Neuron (in vitro differentiated cells): ENCODE measurements around the gene COTL1.

Experiments
- H2AFZ ChIP-seq: one replicate; pipeline ENCODE4 v1.6.1; 2013; ENCODE audit warnings: low read depth, mild to moderate bottlenecking, inconsistent platforms, low read length, moderate library complexity
- H3K27me3 ChIP-seq: one replicate; pipeline ENCODE4 v1.6.1; 2013; ENCODE audit warnings: low read length; ENCODE audit not compliant: insufficient read depth
- H3K36me3 ChIP-seq: one replicate; pipeline ENCODE4 v1.6.1; 2013; ENCODE audit warnings: low read length; ENCODE audit not compliant: insufficient read depth
- H3K4me1 ChIP-seq: one replicate; pipeline ENCODE4 v1.6.1; 2013; ENCODE audit warnings: low read length; ENCODE audit not compliant: insufficient read depth
- H3K4me3 ChIP-seq: 2 replicates; pipeline ENCODE4 v1.5.1; 2013; ENCODE audit warnings: mild to moderate bottlenecking, low read length, moderate library complexity
- H3K9me3 ChIP-seq: one replicate; pipeline ENCODE4 v1.6.1; 2013; ENCODE audit warnings: low read length

Gene COTL1

GRCh38 chr16:84594725-84595038 lies 23.2 kb downstream of the COTL1 start:
- no peaks in the 10 kb centered on the region for H3K9me3 ChIP-seq
- H2AFZ ChIP-seq, result no peak overlapping the region
- H3K4me3 ChIP-seq, result no peak overlapping the region
- peaks cover 8% of the 10 kb centered on the region for H3K36me3 ChIP-seq
- peaks cover 43% of the 10 kb centered on the region for H3K4me1 ChIP-seq
- H3K27me3 ChIP-seq, result no peaks in the 10 kb centered on the region

GRCh38 chr16:84593825-84594724 lies 23.8 kb downstream of the COTL1 start:
- Histone ChIP-seq H2AFZ (no peak overlapping the region), H3K4me3 (no peak overlapping the region), H3K4me1 (peaks cover 37% of the 10 kb centered on the region), H3K9me3 (no peaks in the 10 kb centered on the region), H3K36me3 (peaks cover 14% of the 10 kb centered on the region), H3K27me3 (no peaks in the 10 kb centered on the region)

GRCh38 chr16:84592718-84593117 lies 25.2 kb downstream of the COTL1 start:
- Histone ChIP-seq H3K9me3 (no peaks in the 10 kb centered on the region), H3K4me1 (peaks cover 25% of the 10 kb centered on the region), H3K36me3 (peaks cover 22% of the 10 kb centered on the region), H3K27me3 (no peaks in the 10 kb centered on the region), H2AFZ (no peak overlapping the region), H3K4me3 (no peak overlapping the region)

- H3K27me3 ChIP-seq, result no peaks in the 10 kb centered on the region
- H2AFZ ChIP-seq, result no peak overlapping the region
- no peak overlapping the region for H3K4me3 ChIP-seq
- no peaks in the 10 kb centered on the region for H3K9me3 ChIP-seq
- H3K4me1 ChIP-seq, result peaks cover 26% of the 10 kb centered on the region
- H3K36me3 ChIP-seq, result peaks cover 22% of the 10 kb centered on the region
These were observed 27.7 kb downstream of the COTL1 start for GRCh38 chr16:84589975-84590719.

- Histone ChIP-seq H3K9me3 (no peaks in the 10 kb centered on the region), H2AFZ (no peak overlapping the region), H3K27me3 (no peaks in the 10 kb centered on the region), H3K4me3 (no peak overlapping the region), H3K36me3 (peaks cover 22% of the 10 kb centered on the region), H3K4me1 (peaks cover 14% of the 10 kb centered on the region)
These were observed 28.9 kb downstream of the COTL1 start for GRCh38 chr16:84588991-84589390.

- Histone ChIP-seq H3K36me3 (peaks cover 19% of the 10 kb centered on the region), H3K9me3 (no peaks in the 10 kb centered on the region), H3K4me3 (no peak overlapping the region), H2AFZ (no peak overlapping the region), H3K4me1 (peaks cover 11% of the 10 kb centered on the region), H3K27me3 (no peaks in the 10 kb centered on the region)
These were observed 32.0 kb downstream of the COTL1 start for GRCh38 chr16:84585886-84586285.

- no peaks in the 10 kb centered on the region for H3K9me3 ChIP-seq
- no peak overlapping the region for H3K4me3 ChIP-seq
- H3K36me3 ChIP-seq, result peaks cover 19% of the 10 kb centered on the region
- H3K27me3 ChIP-seq, result no peaks in the 10 kb centered on the region
- peaks cover 11% of the 10 kb centered on the region for H3K4me1 ChIP-seq
- no peak overlapping the region for H2AFZ ChIP-seq
These were observed 32.4 kb downstream of the COTL1 start for GRCh38 chr16:84585467-84585866.

GRCh38 chr16:84584678-84585077 lies 33.2 kb downstream of the COTL1 start:
- no peaks in the 10 kb centered on the region for H3K27me3 ChIP-seq
- H3K36me3 ChIP-seq, result peaks cover 15% of the 10 kb centered on the region
- no peaks in the 10 kb centered on the region for H3K9me3 ChIP-seq
- H2AFZ ChIP-seq, result no peak overlapping the region
- H3K4me1 ChIP-seq, result peaks cover 11% of the 10 kb centered on the region
- no peak overlapping the region for H3K4me3 ChIP-seq

GRCh38 chr16:84583995-84584394 lies 33.9 kb downstream of the COTL1 start:
- Histone ChIP-seq H3K4me1 (peaks cover 11% of the 10 kb centered on the region), H3K4me3 (no peak overlapping the region), H3K27me3 (no peaks in the 10 kb centered on the region), H3K36me3 (peaks cover 8% of the 10 kb centered on the region), H3K9me3 (no peaks in the 10 kb centered on the region), H2AFZ (no peak overlapping the region)

- Histone ChIP-seq H3K36me3 (no peaks in the 10 kb centered on the region), H3K4me3 (no peak overlapping the region), H3K27me3 (no peaks in the 10 kb centered on the region), H2AFZ (no peak overlapping the region), H3K9me3 (no peaks in the 10 kb centered on the region), H3K4me1 (peaks cover 11% of the 10 kb centered on the region)
These were observed 34.8 kb downstream of the COTL1 start for GRCh38 chr16:84582958-84583516.

GRCh38 chr16:84581158-84581557 lies 36.7 kb downstream of the COTL1 start:
- no peaks in the 10 kb centered on the region for H3K36me3 ChIP-seq
- no peak overlapping the region for H2AFZ ChIP-seq
- H3K27me3 ChIP-seq, result no peaks in the 10 kb centered on the region

GRCh38 chr16:84579936-84580335 lies 37.9 kb downstream of the COTL1 start:
- Histone ChIP-seq H3K36me3 (no peaks in the 10 kb centered on the region), H3K9me3 (peaks cover 3% of the 10 kb centered on the region), H3K4me1 (no peaks in the 10 kb centered on the region), H3K4me3 (no peak overlapping the region), H2AFZ (no peak overlapping the region), H3K27me3 (no peaks in the 10 kb centered on the region)

More at GRCh38 chr16:84581158-84581557, 36.7 kb downstream of the COTL1 start:
- Histone ChIP-seq H3K4me3 (no peak overlapping the region), H3K9me3 (peaks cover 3% of the 10 kb centered on the region), H3K4me1 (peaks cover 9% of the 10 kb centered on the region)

- Histone ChIP-seq H3K36me3 (no peaks in the 10 kb centered on the region), H3K4me1 (no peaks in the 10 kb centered on the region), H3K27me3 (no peaks in the 10 kb centered on the region), H3K9me3 (peaks cover 3% of the 10 kb centered on the region), H3K4me3 (no peak overlapping the region), H2AFZ (no peak overlapping the region)
These were observed 39.2 kb downstream of the COTL1 start for GRCh38 chr16:84578538-84579126.
